ENCODE data around the gene LYSET. TPM values are rescaled to one million over a fixed set of nuclear protein-coding genes. Genes with fewer than 3 reads are reported as not detected.
A peak's percentile ranks its signal among the peaks of the same experiment; 100 is the strongest.

The LYSET gene
- total and polyA plus RNA-seq, 2 donors (not counting 3 experiments of a cell fraction or from before 2014, with no cell fraction given): 14.3 to 18.4 TPM

DNA sequence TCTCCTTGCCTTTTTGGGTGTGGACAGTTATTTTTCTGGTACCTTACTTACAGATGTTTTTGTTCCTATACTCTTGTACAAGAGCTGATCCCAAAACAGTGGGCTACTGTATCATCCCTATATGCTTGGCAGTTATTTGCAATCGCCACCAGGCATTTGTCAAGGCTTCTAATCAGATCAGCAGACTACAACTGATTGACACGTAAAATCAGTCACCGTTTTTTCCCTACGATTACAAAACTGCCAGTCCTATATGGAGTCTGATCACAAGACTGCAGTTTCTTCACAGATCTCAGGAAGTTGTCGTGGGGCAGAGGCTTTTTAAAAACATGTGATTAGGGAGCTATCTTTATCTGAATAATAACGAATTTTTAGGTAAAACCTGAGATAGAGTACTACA is 1.3 kb downstream of the LYSET start:
- dilution Hi-C loops (cut with MboI; ENCODE audit: extremely low pct_ligation_motif_present, low sequenced_read_pairs) (no loop called here), intact Hi-C loops (cut with micrococcal nuclease) (loop anchor here (10.0 kb wide), 1 partner anchor 1082 kb away; the partner anchor contains the start of gene ATXN3)
- Histone ChIP-seq H3K9me1 (replicated peaks; ENCODE audit: control insufficient read depth, extremely low read depth, insufficient read depth, low read length) (no peaks in the 10 kb centered on the region), H3K4me3 (replicated peaks in 1 of 3; ENCODE audit: insufficient read depth in 1 of 3, low read depth in 1 of 3, low read length in 3 of 3) (no peak overlapping the region), H3K27me3 (ENCODE audit: control insufficient read depth in 2 of 2, insufficient read depth in 2 of 2, low read length in 2 of 2) (no peaks in the 10 kb centered on the region), H3K79me2 (ENCODE audit: control insufficient read depth, insufficient read depth, low read length) (peaks cover 18% of the 10 kb centered on the region), H2AFZ (ENCODE audit: low read depth, low read length) (no peak overlapping the region), H3K36me3 (ENCODE audit: control insufficient read depth in 2 of 2, extremely low read depth in 1 of 2, insufficient read depth in 2 of 2, low read length in 2 of 2) (no peaks in the 10 kb centered on the region), H3K9ac (replicated peaks; ENCODE audit: extremely low read depth, insufficient read depth, low read length) (peak overlapping the region; percentile 36), H3K27ac (ENCODE audit: insufficient read depth, low read depth, low read length) (peak overlapping the region; percentile 25), H3K9me3 (replicated peaks; ENCODE audit: control insufficient read depth, insufficient read depth, low read length) (no peaks in the 10 kb centered on the region), H4K20me1 (replicated peaks; ENCODE audit: control insufficient read depth, extremely low read depth, insufficient read depth, low read length) (no peaks in the 10 kb centered on the region), H3K4me1 (ENCODE audit: control insufficient read depth, extremely low read depth, insufficient read depth, low read length) (peaks cover 21% of the 10 kb centered on the region), H3K4me2 (ENCODE audit: insufficient read depth, low read length) (peak overlapping the region; percentile 99)
- FAIRE-seq (peak; percentile 74), DNase-seq (ENCODE audit: low read depth, low spot score) (peak; percentile 29)
- no peak for TF ChIP-seq MYC (IDR thresholded peaks at IDR 0.05; ENCODE audit: low read depth, low read length)
- TF ChIP-seq, protein P1, sequence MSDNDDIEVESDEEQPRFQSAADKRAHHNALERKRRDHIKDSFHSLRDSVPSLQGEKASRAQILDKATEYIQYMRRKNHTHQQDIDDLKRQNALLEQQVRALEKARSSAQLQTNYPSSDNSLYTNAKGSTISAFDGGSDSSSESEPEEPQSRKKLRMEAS (IDR thresholded peaks at IDR 0.05; ENCODE audit: insufficient read depth, insufficient read length): no peak
- TF ChIP-seq POLR2AphosphoS5 (IDR thresholded peaks at IDR 0.05; ENCODE audit: insufficient read depth, low read depth, low read length): no peak
- no peak for TF ChIP-seq POLR2A (IDR thresholded peaks at IDR 0.05; ENCODE audit: low read depth, low read length)
- no peak for TF ChIP-seq FOS (IDR thresholded peaks at IDR 0.05; ENCODE audit: borderline replicate concordance, insufficient read depth, low read length)
- CTCF ChIA-PET: interaction anchor here (1.9 kb wide), 1 partner anchor 21 kb away, joined by 14 read pairs; the partner anchor contains the start of genes GON7 and UBR7
- no TSS peak for BruUV-seq (replicated peaks)
- POLR2A ChIA-PET: no interaction called here

DNA sequence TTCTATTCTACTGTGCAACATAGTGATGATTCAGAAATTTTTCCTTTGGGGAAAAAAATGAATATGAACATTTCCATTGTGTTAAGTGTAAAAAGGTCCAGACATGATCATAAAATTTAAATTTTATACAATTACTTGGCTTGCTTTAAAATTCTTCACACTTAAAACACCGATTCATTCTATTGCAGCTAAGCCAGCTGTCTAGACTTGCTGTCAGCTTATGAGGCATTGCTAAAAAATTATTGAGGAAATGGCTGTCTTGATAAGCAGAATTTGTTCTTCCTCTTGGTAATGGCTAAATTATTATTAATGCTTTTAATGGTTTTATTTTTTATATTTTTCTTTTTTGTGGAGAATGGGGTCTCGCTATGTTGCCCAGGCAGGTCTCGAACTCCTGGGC is 1.8 kb downstream of the LYSET start:
- ChIA-PET POLR2A (no interaction called here), CTCF (interaction anchor here (1.9 kb wide), 1 partner anchor 20 kb away, joined by 14 read pairs; the partner anchor contains the start of genes GON7 and UBR7)
- no peaks in the 10 kb centered on the region for H4K20me1 ChIP-seq (replicated peaks; ENCODE audit: control insufficient read depth, extremely low read depth, insufficient read depth, low read length)
- H3K9ac ChIP-seq (replicated peaks; ENCODE audit: extremely low read depth, insufficient read depth, low read length): peak overlapping the region; percentile 36
- FAIRE-seq (peak; percentile 33), DNase-seq (ENCODE audit: low read depth, low spot score) (peak; percentile 22)
- no TSS peak for BruUV-seq (replicated peaks)
- peak overlapping the region; percentile 25 for H3K27ac ChIP-seq (ENCODE audit: insufficient read depth, low read depth, low read length)
- H3K36me3 ChIP-seq (ENCODE audit: control insufficient read depth in 2 of 2, extremely low read depth in 1 of 2, insufficient read depth in 2 of 2, low read length in 2 of 2): no peaks in the 10 kb centered on the region
- H3K4me1 ChIP-seq (ENCODE audit: control insufficient read depth, extremely low read depth, insufficient read depth, low read length): peaks cover 21% of the 10 kb centered on the region
- dilution Hi-C loops (cut with MboI; ENCODE audit: extremely low pct_ligation_motif_present, low sequenced_read_pairs) (no loop called here), intact Hi-C loops (cut with micrococcal nuclease) (loop anchor here (10.0 kb wide), 1 partner anchor 1082 kb away; the partner anchor contains the start of gene ATXN3)
- peak overlapping the region; percentile 99 for H3K4me2 ChIP-seq (ENCODE audit: insufficient read depth, low read length)
- no peaks in the 10 kb centered on the region for H3K9me3 ChIP-seq (replicated peaks; ENCODE audit: control insufficient read depth, insufficient read depth, low read length)
- H2AFZ ChIP-seq (ENCODE audit: low read depth, low read length): no peak overlapping the region
- peaks cover 18% of the 10 kb centered on the region for H3K79me2 ChIP-seq (ENCODE audit: control insufficient read depth, insufficient read depth, low read length)
- TF ChIP-seq EZH2 (IDR thresholded peaks at IDR 0.05; ENCODE audit: borderline replicate concordance, low read depth, low read length, severe bottlenecking) (no peak), FOS (IDR thresholded peaks at IDR 0.05; ENCODE audit: borderline replicate concordance, insufficient read depth, low read length) (no peak)
- TF ChIP-seq, protein P1 (IDR thresholded peaks at IDR 0.05; ENCODE audit: insufficient read depth, insufficient read length): no peak
- H3K4me3 ChIP-seq (replicated peaks in 1 of 3; ENCODE audit: insufficient read depth in 1 of 3, low read depth in 1 of 3, low read length in 3 of 3): no peak overlapping the region
- H3K9me1 ChIP-seq (replicated peaks; ENCODE audit: control insufficient read depth, extremely low read depth, insufficient read depth, low read length): no peaks in the 10 kb centered on the region
- H3K27me3 ChIP-seq (ENCODE audit: control insufficient read depth in 2 of 2, insufficient read depth in 2 of 2, low read length in 2 of 2): no peaks in the 10 kb centered on the region
